Measurements from ENCODE around the gene CNN2.

The CNN2 gene

DNA sequence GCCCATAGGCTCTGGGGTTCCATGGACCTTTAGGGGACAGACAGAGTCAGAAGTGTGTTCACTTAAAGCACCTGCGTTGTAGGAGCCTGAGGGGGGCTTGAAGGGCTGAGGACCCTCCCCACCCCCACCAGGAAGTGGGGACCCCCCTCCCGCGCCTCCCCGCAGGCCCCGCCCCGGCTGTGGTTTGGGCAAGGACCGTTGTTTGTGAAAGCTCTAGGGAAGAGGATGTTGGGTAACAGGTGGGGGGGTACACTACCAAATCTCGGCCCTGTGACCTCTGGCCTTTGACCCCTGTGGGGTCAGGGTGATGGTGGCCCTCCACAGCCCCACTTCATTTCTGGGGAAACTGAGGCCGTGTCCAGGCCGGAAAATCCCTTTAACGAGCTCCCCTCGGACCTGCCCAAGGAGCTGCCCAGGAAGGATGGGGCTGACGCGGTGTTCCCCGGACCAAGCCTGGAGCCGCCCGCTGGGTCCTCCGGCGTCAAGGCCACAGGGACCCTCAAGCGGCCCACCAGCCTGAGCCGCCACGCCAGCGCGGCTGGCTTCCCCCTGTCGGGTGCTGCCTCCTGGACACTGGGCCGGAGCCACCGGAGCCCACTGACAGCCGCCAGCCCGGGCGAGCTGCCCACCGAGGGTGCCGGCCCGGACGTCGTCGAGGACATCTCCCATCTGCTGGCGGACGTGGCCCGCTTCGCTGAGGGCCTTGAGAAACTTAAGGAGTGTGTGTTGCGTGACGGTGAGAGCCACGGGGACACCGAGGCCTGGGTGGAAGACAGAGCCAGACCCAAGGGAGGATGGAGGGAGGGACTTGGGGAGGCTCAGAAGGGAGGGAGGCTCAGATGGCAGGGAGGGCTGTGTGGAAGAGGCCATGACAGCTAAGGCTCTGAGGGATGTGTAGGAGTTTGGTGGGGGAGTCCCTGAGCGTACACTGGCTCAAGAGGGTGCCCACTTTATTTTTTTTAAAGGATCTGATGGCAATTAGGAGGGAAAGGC is 41.9 kb downstream of the CNN2 start:
- peak; percentile 71 for DNase-seq

DNA sequence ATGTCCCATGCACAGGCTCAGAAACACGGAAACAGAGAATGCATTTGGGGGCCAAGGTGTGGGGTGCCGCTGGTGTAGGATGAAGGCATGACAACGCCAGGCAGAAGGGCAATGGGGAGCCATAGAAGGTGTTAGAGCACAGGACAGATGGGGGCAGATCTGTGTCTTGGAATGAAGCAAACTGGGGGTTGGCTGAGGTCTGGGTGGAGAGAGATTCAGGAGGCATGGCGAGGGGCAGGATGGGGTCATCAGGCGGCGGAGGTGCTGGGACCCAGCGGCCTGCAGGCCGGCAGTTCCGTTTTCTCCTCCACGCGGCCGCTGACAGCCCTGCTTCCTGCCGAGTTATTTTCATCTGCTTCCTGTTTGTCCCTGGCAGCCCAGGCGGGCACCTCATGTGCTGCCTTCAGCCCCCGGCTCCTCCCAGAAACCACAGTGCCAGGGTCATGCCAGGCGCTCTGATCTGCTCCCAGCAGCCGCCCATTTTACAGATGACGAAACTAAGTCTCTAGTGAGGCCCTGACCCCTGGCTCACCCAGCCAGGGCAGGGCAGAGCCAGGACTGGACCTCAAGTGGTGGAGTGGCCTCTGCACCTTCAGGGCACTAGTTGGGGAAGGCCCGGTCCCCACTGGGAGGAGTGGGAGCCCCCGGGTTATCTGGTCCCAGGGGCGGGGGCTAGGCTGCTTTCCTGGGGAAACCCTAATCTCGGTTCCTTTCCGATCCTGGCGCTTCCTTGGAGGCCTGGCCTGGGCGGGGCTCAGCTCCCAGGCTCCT is 42.8 kb downstream of the CNN2 start:
- peak; percentile 75 for DNase-seq

DNA sequence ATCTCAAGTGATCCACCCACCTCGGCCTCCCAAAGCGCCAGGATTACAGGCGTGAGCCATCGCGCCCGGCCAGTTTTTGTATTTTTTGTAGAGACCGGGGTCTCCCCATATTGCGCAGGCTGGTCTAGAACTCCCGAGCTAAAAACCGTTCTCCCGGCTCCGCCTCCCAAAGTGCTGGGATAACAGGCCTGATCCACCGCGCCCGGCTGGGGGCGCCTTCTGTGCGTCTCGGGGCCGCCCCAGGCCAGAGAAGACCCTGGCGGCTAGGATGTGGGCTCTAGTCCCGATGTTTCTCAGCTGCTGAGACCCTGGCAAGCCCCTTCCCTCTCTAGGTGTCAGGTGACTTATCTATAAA is 44.1 kb downstream of the CNN2 start:
- DNase-seq: peak; percentile 2

DNA sequence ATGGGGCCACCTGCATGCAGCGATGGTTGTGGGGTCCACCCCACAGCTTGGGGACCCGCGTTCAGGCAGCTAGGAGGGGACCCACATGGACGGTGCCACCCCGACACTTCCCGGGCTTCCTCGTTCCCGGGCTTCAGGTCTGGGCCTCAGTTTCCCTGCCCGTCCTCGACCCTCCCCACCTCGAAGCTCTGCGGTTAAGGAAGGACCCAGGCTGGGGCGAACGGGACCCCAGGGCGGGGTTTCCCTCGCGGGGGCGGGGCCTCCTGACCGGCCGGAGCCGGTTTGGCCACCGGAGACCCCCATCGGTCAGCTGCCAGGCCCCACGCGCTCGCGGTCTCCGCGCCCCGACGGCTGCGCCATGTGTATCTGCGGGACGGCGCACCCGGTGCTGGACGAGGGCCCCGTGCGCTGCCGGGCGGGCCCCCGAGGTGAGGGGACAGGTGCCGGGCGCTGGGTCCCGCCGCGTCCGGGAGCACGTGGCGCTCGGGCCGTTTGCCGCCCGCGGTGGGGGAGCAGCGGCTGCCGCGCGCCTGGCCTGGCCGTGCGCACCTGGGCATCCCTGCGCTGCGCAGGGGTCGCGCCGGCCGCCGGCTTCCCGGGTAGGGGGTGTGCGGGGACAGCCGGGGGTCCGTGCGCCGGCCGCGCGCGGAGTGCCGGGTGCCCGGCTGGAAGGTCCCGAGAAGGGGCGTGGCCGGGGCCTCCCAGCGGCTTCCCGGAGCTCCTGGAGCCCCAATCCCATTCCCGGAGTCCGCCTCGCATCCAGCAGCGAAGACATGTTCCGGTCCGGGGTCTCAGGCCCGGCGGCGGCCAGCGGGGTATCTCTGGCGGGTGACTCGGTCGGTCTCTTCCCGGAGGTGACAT is 44.8 kb downstream of the CNN2 start:
- no peak for DNase-seq

DNA sequence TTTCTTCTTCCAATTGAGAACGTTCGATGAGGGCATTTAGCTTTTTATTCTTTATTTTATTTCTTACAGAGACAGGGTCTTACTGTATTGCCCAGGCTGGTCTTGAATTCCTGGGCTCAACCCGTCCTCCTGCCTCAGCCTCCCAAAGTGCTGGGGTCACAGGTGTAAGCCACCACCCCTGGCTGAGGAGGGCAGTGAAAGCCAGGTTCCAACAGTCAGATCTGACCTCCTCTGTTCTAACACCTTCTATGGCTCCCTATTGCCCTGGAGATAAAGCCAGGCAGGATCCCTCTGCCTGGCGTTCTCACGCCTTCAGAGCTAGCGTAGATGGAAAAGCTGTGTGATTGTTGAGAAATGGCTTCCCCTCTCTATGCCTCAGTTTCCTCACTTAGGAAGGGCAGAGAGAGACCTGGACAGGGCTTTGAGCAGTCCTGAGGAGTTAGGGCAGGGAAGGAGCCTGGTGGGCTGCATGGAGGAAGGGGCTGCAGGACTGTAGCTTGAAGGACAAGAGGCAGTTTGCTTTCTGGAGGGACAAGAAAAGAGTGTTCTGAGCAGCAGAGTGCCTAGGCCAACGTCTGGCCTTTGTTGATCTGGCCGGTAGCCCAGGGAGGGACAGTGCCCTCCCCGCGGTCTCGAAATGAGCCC is 46.1 kb downstream of the CNN2 start:
- no peak for DNase-seq

DNA sequence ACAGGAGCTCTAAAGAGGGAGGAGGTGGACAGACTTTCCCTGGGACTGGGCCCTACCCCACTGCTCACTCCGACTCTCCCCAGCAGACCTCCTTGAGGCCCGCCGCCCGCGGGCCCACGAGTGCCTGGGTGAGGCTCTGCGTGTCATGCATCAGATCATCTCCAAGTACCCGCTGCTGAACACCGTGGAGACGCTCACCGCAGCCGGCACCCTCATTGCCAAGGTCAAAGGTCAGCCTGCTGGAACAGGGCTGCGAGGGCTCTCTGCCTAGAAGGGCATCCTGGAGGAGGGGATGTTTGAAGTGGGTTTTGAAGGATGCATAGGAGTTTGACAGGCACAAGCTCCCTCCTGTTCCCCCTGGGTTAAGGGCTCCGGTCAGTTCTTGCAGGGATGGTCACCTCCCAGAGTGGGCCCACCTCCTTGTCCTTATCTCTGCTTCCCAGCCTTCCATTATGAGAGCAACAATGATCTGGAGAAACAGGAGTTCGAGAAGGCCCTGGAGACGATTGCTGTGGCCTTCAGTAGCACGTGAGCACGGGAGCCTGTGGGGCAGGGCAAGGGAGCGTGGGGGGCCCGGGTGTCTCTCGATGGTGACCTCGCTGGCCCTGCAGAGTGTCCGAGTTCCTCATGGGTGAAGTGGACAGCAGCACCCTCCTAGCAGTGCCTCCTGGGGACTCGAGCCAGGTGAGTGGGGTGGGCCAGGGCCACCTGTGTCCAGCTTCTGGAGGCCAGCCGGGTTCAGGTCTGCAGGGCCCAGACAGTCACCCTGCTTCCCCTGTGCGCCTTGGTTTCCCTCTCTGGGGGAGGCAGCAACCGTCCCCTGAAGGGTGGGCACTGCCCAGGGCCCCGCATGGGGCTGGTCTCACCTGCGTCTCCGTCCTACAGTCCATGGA is 46.9 kb downstream of the CNN2 start:
- DNase-seq: no peak

DNA sequence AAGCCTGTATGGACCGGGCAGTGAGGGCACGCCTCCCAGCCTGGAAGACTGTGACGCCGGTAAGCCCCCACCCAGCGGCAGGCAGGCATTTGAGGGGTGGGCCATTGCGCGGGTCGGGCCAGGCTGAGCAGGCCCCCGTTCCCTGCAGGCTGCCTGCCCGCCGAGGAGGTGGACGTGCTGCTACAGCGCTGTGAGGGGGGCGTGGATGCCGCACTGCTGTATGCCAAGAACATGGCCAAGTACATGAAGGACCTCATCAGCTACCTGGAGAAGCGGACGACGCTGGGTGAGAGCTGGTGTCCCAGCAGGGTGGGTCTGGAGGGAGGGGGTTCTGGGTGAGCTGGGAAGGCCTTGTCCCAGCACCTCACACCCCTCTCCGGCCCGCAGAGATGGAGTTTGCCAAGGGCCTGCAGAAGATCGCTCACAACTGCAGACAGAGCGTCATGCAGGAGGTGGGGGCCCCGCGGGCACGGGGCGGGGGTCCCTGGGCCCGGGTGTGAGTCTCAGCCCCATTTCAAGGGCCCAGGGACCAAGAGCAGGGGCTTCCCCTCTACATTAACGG is 47.6 kb downstream of the CNN2 start:
- no peak for DNase-seq

DNA sequence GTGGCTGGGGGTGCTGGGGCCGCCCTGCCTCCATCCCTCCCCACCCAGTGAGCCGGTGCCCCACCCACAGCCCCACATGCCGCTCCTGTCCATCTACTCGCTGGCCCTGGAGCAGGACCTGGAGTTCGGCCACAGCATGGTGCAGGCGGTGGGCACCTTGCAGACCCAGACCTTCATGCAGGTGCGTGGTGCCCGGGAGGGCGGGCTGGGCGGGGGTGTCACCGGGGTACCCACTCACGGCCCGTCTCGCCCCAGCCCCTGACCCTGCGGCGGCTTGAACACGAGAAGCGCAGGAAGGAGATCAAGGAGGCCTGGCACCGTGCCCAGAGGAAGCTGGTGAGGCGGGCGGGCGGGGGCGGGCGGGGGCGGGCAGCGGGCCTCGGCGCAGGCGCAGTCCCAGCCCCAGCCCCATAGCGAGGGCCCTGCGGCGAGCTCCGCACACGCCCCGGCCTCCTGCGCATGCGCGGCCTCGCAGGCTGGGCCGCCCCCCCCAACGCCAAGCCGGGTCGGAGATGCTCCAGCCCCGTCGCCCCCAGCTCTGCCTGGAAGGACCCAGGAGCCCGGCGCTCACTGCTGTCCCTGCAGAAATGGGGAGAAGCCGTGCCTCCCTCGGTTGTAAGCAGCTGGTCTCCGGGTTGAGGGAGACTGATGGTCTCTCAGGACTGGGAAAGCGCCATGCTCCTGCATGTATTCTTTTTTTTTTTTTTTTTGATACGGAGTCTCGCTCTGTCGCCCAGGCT is 48.3 kb downstream of the CNN2 start:
- peak; percentile 91 for DNase-seq

DNA sequence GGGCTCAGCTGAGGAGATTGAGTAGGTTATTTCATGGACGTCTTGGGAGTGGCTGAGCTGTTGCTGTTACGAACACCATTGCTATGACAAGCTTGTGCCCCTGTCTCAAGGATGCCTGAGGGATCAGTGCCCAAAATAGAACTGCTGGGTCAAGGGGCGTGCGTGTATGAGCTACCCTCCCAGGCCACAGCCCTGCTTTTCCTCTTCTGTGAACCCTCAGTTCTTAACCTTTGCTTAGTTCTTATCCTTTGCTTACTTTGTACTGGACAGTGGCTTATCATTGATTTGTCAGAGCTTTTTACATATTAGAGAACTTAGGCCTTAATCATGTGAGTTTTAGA is 49.6 kb downstream of the CNN2 start:
- no peak for DNase-seq

DNA sequence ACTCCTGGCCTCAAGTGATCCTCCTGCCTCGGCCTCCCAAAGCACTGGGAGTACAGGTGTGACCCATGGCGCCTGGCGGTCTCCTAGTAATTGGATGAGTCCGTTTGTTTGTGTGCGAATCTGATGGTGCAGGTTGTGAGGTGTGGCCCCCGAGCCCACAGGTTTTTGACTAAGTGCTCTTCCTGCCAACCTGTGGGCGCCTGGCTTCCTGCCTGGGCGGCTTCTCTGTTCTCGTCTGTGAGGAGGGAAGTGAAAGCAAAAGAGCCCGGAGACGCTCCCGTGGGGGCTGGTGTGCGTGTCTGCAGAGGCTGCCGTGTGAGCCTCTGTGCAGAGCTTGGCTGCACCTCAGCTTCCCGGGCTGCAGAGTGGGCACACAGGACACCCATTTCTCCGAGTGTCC is 50.5 kb downstream of the CNN2 start:
- DNase-seq: peak; percentile 94

DNA sequence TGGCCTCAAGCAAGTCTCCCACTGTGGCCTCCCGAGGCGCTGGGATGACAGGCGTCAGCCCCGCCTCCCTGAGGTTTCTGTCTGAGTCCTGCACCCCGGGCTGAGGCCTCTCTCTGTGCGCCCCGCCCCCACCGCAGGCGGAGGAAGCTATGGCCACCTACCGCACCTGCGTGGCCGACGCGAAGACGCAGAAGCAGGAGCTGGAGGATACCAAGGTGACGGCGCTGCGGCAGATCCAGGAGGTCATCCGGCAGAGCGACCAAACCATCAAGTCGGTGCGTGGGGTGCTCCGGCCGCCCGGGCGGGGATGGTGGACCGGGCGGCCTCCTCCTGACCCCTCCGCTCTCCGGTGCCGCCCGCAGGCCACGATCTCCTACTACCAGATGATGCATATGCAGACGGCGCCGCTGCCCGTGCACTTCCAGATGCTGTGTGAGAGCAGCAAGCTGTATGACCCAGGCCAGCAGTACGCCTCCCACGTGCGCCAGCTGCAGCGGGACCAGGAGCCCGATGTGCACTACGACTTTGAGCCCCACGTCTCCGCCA is 53.2 kb downstream of the CNN2 start:
- DNase-seq: peak; percentile 89

DNA sequence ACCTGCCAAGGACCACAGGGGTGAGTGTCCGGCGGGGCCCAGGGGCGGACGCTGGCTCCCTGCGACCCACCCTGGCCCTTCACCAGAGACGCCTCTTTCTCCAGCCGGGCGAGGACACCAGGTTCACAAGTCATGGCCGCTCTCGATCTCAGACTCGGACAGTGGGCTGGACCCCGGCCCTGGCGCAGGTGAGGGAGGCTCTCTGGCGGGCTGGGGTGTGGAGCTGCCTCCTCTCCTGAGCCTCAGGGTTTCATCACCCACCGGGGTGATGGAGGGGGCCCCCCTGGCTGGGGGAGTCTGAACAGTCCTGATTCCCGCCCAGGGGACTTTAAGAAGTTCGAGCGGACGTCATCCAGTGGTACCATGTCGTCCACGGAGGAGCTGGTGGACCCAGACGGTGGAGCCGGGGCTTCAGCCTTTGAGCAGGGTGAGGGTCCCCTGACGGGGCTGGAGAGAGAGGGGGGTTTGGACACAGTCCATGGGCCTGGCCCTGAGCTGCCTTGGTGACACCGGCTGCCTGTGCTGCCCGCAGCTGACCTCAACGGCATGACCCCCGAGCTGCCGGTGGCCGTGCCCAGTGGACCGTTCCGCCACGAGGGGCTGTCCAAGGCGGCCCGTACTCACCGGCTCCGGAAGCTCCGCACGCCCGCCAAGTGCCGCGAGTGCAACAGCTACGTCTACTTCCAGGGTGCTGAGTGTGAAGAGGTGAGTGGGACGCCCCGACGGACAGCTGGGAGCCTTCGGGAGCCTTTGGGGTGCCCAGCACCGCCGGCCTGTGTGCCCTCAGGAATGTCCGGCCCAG is 54.2 kb downstream of the CNN2 start:
- DNase-seq: peak; percentile 12

DNA sequence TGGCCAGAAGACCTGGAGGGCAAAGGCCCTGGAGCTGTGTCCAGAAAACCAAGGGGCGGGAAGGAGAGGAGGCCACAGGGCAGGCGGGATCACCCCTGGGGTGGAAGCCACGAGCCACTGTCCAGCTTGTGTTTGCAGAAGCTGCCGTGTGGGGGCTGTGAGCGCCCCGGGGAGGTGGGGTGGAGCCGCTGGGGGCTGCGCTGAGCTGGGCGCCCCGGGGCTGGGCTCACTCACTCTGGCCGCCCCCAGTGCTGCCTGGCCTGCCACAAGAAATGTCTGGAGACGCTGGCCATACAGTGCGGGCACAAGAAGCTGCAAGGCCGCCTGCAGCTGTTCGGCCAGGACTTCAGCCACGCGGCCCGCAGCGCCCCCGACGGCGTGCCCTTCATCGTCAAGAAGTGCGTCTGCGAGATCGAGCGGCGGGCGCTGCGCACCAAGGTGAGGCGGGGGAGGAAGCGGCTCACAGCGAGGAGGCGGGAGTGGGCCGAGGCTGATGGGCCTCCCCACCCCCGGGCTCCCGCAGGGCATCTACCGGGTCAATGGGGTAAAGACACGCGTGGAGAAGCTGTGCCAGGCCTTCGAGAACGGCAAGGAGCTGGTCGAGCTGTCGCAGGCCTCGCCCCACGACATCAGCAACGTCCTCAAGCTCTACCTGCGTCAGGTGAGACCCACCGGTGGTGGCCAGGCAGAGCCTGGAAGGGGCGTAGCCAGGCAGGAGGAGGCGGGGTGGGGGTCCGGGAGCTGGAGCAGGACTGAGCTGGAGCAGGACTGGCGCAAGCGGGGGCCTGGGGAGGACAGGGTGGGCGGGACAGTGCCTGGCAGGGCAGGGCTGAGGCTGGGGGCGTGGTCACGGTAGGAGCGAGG is 55.1 kb downstream of the CNN2 start:
- DNase-seq: peak; percentile 1

DNA sequence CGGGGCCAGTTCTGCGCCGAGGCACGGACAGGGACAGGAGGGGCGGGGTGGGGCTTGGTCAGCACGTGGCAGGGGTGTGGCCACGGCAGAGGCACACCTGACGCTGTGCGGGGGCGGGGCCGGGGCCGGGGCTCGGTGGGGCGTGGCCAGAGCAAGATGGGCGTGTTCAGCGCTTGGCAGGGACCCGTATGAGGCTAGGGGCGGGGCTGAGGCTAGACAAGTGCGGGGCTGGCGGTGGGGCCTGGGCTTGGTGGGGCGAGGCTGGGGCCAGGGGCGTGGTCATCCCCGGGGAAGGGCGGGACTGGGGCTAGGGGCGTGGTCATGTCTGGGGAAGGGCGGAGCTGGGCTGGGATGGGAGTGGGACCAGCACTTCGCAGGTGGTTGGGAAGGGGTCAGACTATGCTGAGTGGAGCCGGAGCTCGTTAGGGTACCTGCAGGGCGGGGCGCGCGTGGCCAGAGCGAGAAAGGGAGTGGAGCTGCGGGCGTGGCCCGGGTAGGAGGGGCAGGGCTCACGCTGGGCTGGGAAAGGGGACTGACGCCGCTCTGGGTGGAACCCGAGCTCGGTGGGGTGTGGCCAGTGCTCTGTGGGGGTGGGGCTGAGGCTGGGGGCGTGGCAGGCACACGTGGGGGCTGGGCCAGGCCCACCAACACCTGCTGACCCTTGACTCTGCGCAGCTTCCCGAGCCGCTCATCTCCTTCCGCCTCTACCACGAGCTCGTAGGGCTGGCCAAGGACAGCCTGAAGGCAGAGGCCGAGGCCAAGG is 55.9 kb downstream of the CNN2 start:
- peak; percentile 85 for DNase-seq

DNA sequence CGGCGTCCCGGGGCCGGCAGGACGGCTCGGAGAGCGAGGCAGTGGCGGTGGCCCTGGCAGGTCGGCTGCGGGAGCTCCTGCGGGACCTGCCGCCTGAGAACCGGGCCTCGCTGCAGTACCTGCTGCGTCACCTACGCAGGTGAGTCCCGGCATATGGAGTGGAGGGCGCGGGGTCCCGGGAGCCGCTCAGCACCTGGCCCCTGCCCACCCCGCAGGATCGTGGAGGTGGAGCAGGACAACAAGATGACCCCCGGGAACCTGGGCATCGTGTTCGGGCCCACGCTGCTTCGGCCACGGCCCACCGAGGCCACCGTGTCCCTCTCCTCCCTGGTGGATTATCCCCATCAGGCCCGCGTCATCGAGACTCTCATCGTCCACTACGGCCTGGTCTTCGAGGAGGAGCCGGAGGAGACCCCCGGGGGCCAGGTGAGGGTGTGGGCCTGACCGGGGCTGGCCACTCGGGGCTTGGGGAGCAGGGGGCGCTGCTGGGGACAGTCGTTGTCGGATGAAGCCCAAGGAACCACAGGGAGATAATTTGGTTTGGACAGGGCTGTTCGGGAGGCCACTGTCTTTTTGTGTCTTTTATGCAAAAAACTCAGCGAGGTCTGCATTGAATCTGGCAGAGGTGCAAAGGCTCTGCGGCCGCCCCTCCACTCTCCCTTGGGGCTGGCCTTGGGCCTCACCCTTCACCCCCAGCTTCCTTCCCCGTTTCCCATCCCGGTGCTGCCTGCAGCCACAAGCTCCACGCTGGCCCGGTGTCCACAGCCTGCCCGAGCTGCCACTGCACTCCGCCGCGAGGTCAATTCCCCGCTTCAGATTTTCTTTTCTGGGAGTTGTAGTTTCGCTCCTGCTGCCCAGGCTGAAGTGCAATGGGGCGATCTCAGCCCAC is 56.8 kb downstream of the CNN2 start:
- peak; percentile 4 for DNase-seq

Data from stimulated activated CD4-positive, alpha-beta T cell treated with anti-CD3 and anti-CD28 coated beads, Interleukin-15, amount 100 ng/mL, for 24 hours (primary cell).